Tongue (tissue), 2 donors: ENCODE measurements around the gene PLBD2. TPM values are rescaled to one million over a fixed set of nuclear protein-coding genes. Genes with fewer than 3 reads are reported as not detected.

ENCODE experiments used
- DNase-seq: peaks from one replicate; pipeline ENCODE4 v3.0.0-alpha.2; 2015
- total RNA-seq: library from RNA; depleted of rRNA; stranded (reverse); fragments of >200 nt; gene quantifications from one replicate; pipeline ENCODE4 v1.2.3, GENCODE V29; 2014

The PLBD2 gene, protein sequence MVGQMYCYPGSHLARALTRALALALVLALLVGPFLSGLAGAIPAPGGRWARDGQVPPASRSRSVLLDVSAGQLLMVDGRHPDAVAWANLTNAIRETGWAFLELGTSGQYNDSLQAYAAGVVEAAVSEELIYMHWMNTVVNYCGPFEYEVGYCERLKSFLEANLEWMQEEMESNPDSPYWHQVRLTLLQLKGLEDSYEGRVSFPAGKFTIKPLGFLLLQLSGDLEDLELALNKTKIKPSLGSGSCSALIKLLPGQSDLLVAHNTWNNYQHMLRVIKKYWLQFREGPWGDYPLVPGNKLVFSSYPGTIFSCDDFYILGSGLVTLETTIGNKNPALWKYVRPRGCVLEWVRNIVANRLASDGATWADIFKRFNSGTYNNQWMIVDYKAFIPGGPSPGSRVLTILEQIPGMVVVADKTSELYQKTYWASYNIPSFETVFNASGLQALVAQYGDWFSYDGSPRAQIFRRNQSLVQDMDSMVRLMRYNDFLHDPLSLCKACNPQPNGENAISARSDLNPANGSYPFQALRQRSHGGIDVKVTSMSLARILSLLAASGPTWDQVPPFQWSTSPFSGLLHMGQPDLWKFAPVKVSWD
- total RNA-seq = 17.4 TPM

DNA sequence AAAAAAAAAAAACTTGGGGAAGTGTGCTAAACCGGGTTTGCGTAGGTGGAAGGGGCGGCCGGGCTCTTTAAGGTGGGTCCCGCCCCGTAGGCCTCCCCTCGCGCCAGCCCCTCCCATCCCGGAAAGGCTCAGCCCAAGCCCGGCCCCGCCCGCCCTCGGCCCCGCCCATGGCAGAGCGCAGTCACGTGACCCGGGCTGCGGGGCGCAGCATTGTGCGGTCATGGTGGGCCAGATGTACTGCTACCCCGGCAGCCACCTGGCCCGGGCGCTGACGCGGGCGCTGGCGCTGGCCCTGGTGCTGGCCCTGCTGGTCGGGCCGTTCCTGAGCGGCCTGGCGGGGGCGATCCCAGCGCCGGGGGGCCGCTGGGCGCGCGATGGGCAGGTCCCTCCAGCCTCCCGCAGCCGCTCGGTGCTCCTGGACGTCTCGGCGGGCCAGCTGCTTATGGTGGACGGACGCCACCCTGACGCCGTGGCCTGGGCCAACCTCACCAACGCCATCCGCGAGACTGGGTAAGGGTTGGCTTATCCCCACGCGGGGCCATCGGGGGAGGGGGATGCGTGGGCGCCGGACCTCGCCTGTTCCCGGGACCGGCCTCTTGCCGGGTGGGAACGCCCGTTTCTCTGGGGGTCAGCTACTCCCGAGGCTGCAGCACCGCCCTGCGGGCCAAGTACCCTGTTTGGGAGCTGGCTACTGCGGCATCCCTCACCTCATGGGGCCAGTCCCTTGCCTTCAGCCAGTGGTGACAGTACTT, at the start of gene PLBD2:
Gene PLBD2, plus strand, starts transcription at position 207 of the 752 bp plus-strand sequence. Its CDS starts 14 bp downstream, at position 221.
- DNase-seq = peak; percentile 97

DNA sequence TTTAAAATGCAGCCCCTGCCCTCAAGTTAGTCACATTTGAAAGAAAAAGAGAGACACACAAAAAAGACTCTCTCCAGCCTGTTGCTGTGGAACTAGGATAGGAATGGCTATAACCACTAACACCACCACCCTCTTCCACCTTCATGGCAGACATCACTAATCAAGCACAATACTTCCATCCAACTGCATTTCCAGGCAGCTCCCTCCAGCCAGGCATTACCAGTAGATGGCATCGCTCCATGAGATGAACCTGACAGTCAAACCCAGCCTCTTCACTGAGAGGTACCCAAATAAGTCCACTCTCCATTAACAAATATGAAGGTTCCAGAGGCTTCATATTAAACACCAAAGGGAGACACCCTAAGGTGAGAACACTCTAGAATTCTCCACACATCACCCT, 47.9 kb upstream of the PLBD2 start:
- DNase-seq = no peak

DNA sequence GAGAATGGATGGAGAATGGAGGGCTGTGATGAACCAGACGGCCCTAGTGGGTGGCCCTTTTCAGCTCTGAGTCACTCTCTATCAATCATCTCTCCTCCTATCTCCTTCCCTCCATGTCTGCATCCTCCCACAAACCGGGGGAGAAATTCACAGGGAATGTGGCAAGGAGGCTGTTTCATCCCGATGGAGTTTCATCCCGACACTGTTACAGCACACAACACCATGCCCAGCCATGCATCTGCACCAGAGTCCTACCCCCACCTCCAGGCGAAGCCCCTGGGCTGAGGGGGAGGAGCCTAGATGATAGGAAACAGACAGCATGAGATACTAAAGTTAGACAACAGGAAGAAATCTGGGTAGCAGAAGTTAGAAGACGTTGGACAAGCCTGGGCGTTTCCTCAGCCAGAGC, 44.3 kb upstream of the PLBD2 start:
- DNase-seq = no peak

DNA sequence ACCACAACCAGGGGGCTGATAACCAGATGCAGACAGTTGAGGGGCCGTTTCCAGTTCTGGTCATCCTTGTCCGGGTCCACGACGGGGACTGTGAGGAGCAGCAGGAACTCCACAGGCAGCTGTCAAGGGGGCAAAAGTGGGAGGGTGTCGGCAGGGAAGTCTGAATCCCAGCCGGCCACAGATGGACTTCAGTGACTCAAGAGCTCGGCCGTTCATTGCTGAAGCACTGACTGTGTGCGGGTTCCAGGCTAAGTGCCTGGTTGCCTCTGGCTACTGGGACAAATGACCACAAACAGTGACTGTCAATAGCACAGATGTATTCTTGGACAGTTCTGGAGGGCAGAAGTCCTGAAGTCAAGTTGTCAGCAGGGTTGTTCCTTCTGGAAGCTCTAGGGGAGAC, 43.0 kb upstream of the PLBD2 start:
- no peak for DNase-seq

DNA sequence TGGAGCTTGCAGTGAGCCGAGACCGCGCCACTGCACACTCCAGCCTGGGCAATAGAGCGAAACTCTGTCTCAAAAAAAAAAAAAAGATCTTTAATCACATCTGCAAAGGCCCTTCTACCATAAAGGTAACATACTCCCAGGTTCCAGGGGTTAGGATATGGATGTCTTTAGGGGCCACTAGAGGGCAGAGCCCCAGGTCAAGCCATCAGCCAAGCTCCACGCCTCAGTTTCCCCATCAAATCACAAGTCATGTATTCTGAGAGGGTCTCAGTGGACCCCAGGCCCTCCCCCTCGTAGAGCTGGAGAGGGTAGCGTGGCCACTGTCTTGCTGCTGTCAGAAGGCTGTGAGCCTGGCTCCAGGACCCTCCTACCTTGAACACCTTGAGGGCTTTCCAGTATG, 42.2 kb upstream of the PLBD2 start:
- DNase-seq = no peak

DNA sequence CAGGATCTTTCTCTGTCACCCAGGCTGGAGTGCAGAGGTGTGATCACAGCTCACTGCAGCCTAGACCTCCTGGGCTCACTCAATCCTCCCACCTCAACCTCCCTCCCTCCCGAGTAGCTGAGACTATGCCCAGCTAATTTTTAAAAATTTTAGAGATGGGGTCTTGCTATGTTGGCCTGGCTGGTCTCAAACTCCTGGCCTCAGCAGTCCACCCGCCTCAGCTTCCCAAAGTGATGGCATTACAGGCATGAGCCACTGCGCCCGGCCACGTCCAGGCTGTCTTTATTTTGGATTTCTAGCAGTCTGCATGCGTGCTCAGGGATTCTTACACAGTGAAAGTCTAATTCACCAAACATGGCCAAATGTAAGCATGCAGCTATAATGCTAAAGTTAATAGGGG, 41.3 kb upstream of the PLBD2 start:
- DNase-seq = no peak

DNA sequence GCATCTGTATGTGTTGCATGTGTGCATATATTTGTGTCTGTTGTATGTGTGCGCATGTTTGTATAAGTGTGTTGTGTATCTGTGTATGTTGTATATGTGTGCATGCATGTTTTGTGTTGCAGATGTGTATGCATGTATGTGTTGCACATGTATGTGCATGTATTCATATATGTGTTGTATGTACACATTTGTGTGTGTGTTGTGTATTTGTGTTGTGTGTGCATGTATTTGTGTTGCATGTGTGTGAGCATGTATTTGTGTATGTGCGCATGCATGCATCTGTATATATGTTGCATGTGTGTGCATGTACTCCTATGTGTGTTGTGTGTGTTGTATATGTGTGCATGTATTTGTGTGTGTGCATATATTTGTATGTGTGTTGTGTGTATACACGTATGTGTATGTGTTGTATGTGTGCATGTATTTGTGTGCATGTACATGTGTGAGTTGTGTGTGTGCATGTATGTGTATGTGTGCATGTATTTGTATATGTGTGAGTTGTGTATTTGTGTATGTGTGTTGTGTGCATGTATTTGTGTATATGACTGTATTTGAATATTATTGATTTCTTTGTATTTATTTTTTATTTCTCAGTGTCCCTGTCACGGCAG, 40.2 kb upstream of the PLBD2 start:
- DNase-seq = no peak

DNA sequence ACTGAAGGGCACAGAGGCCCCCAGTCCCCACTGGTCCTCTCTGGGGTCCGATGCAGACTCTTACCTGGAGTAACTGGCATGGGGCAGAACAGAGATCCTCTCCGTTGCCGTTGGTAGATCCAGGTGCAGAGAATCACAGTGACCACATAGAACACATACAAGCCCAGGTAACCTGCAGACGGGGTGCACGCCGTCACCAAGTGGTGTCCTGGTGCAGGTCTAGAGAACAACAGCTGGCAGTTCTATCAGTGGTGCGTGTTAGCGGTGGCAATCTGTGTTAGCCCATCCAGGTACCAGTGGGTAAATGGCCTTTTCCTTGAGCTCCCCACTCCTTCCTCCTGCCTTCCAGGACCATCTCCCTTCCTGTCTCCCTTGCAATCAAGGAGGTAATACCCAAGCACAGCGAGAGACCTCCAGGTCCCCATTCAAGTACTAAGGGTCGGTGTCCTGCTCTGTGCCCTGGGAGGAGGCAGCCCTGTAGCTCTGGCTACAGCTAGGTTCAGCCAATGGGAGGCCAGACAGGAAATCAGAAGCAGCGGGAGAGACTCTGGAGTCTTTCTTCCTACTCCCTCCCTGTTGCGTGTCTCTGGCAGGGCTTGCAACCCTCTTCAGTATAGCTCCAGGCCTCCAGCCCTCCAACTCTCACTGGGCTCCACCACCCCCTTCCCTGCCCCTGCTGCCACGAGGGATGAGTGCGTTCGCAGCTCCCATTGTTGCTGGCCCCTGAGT, 39.3 kb upstream of the PLBD2 start:
- no peak for DNase-seq

DNA sequence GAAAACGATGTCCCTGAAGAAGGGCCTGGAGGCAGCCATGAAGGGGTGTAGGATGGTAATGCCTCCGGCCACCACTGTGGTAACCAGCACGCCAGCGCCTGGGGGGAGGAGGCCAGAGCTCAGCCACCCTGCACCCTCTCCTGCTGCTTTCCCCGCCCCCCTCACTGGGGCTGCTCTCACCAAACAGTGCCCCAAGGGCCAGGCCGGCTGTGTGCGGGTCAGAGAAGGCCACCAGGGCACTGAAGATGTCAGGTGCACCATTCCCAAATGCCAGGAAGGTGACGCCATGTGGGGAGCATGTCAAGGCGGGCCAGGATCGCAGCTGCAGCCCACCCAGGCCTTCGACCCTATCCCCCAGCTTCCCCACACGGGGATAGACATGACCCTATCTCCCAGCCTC, 38.0 kb upstream of the PLBD2 start:
- DNase-seq = no peak

DNA sequence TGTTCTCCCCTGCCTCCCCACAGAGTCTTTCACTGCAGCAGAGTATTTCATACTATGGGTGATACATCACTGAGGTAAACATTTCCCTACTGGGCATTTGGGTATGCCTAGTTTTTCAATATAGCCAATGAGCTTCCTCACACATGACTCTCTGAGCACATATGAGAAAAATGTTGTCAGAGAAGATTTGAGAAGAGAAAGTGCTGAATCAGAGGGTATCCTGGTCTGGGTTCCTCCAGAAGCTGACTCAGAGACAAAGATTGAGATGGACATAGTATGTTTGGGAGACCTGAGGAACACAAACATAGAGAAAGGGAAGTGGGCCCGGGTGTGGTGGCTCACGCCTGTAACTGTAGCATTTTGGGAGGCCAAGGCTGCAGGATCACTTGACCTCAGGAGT, 36.0 kb upstream of the PLBD2 start:
- no peak for DNase-seq

DNA sequence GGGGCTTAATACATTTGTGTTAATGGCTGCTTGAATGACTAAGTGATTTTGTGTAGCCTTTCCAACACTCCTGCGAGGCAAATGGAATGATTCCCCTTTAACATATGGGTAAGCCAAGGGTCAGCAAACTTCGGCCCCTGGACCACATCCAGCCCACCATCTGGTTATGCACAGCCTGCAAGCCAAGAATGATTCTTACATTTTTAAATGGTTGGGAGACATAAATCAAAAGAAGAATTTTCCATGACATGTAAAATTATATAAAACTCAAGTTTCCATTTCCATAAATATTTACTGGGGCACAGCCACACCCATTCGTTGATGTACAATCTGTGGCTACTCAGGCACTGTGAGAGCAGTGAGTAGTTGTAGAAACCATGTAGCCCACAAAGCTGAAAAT, 32.5 kb upstream of the PLBD2 start:
- DNase-seq = peak; percentile 55

DNA sequence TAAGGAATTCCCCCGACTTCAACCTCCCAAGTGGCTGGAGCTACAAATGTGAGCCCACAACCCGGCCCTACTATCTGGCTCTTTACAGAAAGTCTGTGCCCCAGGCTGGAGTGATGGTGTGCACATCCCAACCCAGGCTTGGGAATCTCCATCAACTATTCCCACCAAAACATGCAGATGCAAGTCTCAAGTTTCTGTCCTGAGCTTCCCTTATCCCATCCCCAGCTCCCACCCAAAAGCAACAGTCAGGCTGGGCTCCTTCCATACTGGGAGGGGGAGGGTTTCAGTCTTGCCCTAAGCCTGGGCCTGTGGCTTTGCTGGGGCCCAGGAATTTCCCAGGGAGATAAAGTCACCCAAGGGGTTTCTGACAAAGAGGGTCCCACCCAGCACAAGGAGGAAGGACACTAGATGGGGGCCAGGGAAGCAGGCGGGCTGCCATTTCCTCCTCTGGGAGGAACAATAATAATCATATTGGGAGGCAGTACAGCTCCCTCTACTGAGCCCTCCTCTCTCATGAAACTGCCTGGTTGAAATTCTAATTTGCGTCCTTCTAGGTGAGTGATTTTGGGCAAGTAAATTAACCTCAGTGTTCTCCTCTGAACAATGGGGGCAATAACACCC, 31.5 kb upstream of the PLBD2 start:
- no peak for DNase-seq

DNA sequence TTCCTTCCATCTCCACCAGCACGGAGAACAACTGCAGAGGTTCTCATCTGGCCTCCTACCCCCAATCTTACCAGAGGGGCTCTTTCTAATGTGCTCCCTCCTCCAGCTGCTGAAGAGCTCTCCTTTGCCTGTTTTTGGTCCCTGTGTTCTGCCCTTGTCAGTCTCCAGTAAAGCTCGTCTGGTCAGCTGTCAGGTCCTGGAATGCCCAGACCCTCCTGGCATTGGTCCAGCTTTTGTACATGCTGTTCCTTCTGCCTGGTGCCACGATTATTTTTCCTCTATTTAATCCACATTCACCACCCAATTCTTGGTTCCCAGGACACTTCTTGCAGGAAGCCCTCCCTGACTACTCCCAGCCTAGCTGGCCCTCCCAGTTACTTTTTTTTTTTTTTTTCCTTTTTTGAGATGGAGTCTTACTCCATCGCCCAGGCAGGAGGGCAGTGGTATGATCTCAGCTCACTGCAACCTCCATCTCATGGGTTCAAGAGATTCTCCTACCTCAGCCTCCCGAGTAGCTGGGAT, 30.0 kb upstream of the PLBD2 start:
- no peak for DNase-seq

DNA sequence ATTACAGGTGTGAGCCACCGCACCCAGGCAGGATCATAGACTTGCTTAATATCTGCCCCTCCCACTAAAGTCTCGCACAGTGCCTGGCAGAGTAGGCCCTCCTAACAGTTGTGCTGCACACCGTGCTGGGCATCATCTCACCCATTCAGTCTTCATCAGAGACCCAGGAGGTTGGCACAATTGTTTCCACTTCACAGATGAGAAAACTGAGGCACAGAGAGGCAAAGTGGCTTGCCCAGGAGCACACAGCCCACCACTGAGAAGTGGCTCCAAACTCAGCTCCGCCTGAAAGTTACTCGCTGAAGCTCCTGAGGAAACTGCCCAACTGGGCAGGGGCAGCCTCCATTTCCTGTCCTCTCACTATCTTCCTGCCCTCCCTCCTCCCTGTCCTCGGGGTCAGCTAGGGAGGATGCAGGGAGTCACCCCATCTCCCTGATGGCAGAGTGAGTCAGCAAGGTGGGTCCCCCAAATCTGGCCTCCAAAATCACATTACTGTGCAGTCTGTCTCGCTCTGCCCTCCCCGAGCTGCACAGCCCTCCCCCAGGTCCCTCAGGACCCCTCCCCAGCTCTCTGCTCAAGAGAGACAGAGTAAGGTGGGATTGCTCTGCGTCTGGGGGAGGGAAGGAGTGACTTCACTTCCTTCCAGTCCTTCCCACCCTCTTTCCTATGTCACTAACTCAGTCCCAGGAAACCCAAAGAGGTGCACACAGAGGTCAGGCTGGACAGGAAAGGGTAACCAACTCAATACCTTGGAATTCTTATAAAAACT, 29.2 kb upstream of the PLBD2 start:
- DNase-seq = no peak

DNA sequence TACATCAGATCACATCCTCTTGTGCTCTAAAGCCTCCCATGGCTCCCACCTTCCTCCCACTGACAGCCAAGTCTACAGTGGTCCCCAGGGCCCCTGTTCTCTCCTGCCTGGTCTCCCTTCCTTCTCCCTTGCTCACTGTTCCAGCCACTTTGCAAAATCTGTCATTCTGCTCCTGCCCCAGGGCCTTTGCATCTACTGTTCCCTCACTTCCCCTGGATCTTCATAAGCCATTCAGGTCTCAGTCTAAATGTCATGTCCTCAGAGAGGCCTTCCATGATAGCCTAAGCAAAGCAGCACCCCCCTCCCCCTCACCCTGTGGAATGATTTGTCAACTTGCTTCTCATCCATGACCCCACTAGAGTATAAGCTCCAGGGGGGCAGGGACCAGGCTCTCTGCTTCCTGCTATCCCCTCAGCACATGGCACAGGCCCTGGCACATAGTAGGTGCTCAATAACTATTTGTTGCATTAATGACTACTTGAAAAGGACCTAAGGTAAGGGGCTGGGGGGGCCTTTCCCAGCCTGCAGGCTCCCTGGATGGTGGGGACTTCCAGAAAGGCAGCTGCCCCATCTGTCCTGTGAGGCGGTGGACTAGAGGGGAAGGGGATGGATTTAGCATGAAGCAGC, 28.5 kb upstream of the PLBD2 start:
- DNase-seq = no peak

DNA sequence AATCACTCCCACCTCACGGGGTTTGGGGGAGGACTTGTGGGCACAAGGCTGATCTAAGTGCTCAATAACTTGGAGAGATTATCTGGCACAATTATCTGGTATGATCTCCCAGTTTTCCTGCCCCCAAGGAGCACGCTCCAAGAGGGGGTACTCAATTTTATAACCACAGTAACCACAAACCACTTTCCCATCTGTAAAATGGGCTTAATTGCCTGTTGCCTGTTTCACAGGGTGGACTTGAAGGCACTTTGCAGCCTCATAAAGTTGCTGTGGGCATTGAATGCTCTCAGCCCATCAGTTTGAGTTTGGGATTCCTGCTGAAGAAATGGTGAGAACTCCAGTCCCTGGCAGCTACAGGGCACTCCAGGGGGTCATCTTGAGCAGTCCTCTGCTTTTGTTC, 27.9 kb upstream of the PLBD2 start:
- no peak for DNase-seq

DNA sequence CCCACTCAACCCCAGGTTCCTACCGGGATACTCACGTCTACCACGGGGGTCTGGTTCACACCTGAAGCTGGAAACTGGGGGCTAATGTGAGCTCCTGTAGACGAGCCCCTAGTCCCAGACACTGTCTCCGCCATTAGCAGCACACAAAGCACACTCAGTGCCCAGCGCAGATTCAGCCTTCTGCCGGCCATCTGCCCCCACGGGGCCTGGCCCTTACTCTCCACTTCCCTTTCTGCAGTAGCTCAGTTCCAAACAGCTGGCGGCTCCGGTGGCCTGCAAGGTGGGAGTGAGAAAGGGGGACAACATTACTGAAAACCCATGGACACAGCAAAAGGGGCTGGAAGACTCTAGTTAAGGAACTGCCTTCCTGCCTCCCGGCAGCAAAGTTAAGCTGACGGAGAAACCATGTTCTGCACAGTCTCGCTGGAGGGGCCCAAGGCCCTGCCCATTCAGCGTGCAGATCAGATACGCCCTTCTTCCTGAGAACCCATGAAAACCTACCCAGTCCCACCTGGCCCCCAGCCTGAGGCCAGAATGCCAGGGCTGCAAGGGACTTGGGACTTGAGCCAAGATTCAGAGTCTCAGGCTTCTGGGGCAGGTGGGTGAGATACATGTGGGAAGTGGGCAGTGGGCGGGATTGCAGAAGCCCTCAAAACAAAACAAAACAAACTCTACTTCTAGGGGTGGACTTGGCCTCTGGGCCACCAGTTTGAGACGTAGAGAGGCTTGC, 25.5 kb upstream of the PLBD2 start:
- DNase-seq = peak; percentile 19

DNA sequence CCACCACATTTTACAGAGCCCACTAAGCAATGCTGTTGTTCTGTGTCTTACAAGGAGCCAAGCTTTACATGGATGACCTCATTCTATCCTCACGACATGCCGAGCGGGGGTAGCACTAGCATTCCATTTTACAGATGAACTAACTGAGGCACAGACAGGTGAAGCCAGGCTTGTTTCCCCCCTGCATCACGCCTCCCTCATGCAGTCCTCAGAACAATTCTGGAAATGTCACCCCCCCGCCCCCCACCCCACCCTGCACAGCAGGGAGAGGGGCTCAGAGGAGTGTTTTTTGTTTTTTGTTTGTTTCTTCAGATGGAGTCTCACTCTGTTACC, 25.0 kb upstream of the PLBD2 start:
- DNase-seq = no peak
